Measurements from ENCODE around the gene LYPLAL1.
A peak's percentile ranks its signal among the peaks of the same experiment; 100 is the strongest.
"Not testable (repeated sequence)": the region's sequence is repeated elsewhere in the genome, so short reads cannot be mapped to it uniquely, and the experiment has no call there.

LYPLAL1 gene

GRCh38 chr1:219160967-219161366 is 12.7 kb upstream of the LYPLAL1 start:
- H3K27ac ChIP-seq = no peak overlapping the region
- no peak for DNase-seq (ENCODE audit: low read depth, low spot score)

GRCh38 chr1:219161371-219161770 is 12.3 kb upstream of the LYPLAL1 start:
- DNase-seq (ENCODE audit: low read depth, low spot score) = no peak
- H3K27ac ChIP-seq = no peak overlapping the region

GRCh38 chr1:219163401-219163954 is 10.2 kb upstream of the LYPLAL1 start:
- H3K27ac ChIP-seq = no peak overlapping the region
- DNase-seq (ENCODE audit: low read depth, low spot score) = no peak

- no peak overlapping the region for H3K27ac ChIP-seq
- DNase-seq (ENCODE audit: low read depth, low spot score) = no peak
These were observed 2.3 kb upstream of the LYPLAL1 start for GRCh38 chr1:219171192-219171935.

- no peak overlapping the region for H3K27ac ChIP-seq
- no peak for DNase-seq (ENCODE audit: low read depth, low spot score)
These were observed 857 bp upstream of the LYPLAL1 start for GRCh38 chr1:219172821-219173220.

- H3K27ac ChIP-seq = peak overlapping the region; percentile 76
- no peak for DNase-seq (ENCODE audit: low read depth, low spot score)
These were observed 282 bp upstream of the LYPLAL1 start for GRCh38 chr1:219173434-219173757.

GRCh38 chr1:219174460-219175211 is 958 bp downstream of the LYPLAL1 start:
- peak overlapping the region; percentile 76 for H3K27ac ChIP-seq
- peak; percentile 29 for DNase-seq (ENCODE audit: low read depth, low spot score)

- H3K27ac ChIP-seq = peak overlapping the region; percentile 76
- DNase-seq (ENCODE audit: low read depth, low spot score) = no peak
These were observed 1.5 kb downstream of the LYPLAL1 start for GRCh38 chr1:219175212-219175564.

GRCh38 chr1:219176168-219176567 is 2.5 kb downstream of the LYPLAL1 start:
- no peak overlapping the region for H3K27ac ChIP-seq
- DNase-seq (ENCODE audit: low read depth, low spot score) = no peak

- peak; percentile 50 for DNase-seq (ENCODE audit: low read depth, low spot score)
- peak overlapping the region; percentile 33 for H3K27ac ChIP-seq
These were observed 3.7 kb downstream of the LYPLAL1 start for GRCh38 chr1:219177363-219177762.

- DNase-seq (ENCODE audit: low read depth, low spot score) = no peak
- peak overlapping the region; percentile 33 for H3K27ac ChIP-seq
These were observed 4.3 kb downstream of the LYPLAL1 start for GRCh38 chr1:219177940-219178339.

- peak overlapping the region; percentile 20 for H3K27ac ChIP-seq
- DNase-seq (ENCODE audit: low read depth, low spot score) = no peak
These were observed 5.6 kb downstream of the LYPLAL1 start for GRCh38 chr1:219179293-219179692.

GRCh38 chr1:219184337-219184736 is 10.7 kb downstream of the LYPLAL1 start:
- H3K27ac ChIP-seq = no peak overlapping the region
- no peak for DNase-seq (ENCODE audit: low read depth, low spot score)

GRCh38 chr1:219185486-219186117 is 11.9 kb downstream of the LYPLAL1 start:
- no peak overlapping the region for H3K27ac ChIP-seq
- no peak for DNase-seq (ENCODE audit: low read depth, low spot score)

- no peak overlapping the region for H3K27ac ChIP-seq
- DNase-seq (ENCODE audit: low read depth, low spot score) = no peak
These were observed 14.7 kb downstream of the LYPLAL1 start for GRCh38 chr1:219188331-219188803.

GRCh38 chr1:219189021-219189824 is 15.5 kb downstream of the LYPLAL1 start:
- DNase-seq (ENCODE audit: low read depth, low spot score) = no peak
- H3K27ac ChIP-seq = no peak overlapping the region

GRCh38 chr1:219189952-219190351 is 16.3 kb downstream of the LYPLAL1 start:
- DNase-seq (ENCODE audit: low read depth, low spot score) = no peak
- H3K27ac ChIP-seq = no peak overlapping the region

GRCh38 chr1:219190605-219191004 is 16.9 kb downstream of the LYPLAL1 start:
- no peak for DNase-seq (ENCODE audit: low read depth, low spot score)
- no peak overlapping the region for H3K27ac ChIP-seq

GRCh38 chr1:219195833-219196232 is 22.2 kb downstream of the LYPLAL1 start:
- H3K27ac ChIP-seq; DNase-seq (ENCODE audit: low read depth, low spot score): not testable (repeated sequence)

- H3K27ac ChIP-seq = no peak overlapping the region
- no peak for DNase-seq (ENCODE audit: low read depth, low spot score)
These were observed 28.0 kb downstream of the LYPLAL1 start for GRCh38 chr1:219201656-219202055.
